HG02642 (cell line): ENCODE data around the gene FGR.

ENCODE experiments used
- ATAC-seq: cut with Tn5 transposase; IDR thresholded peaks from one replicate; pipeline ENCODE4 v1.9.1; 2021; ENCODE audit warnings: mild to moderate bottlenecking; ENCODE audit not compliant: unreplicated experiment, poor library complexity

FGR gene

GRCh38 chr1:27572019-27572678, 62.8 kb downstream of the FGR start:
- no peak for ATAC-seq

- ATAC-seq: no peak
These were observed 63.5 kb downstream of the FGR start for GRCh38 chr1:27571439-27572018.

GRCh38 chr1:27570784-27571183, 64.2 kb downstream of the FGR start:
- no peak for ATAC-seq

GRCh38 chr1:27570356-27570755, 64.6 kb downstream of the FGR start:
- no peak for ATAC-seq

- no peak for ATAC-seq
These were observed 65.3 kb downstream of the FGR start for GRCh38 chr1:27569506-27570291.

GRCh38 chr1:27569088-27569460, 65.9 kb downstream of the FGR start:
- no peak for ATAC-seq

GRCh38 chr1:27568300-27569087, 66.5 kb downstream of the FGR start:
- peak; percentile 92 for ATAC-seq

GRCh38 chr1:27567971-27568299, 67.0 kb downstream of the FGR start:
- ATAC-seq: no peak

- no peak for ATAC-seq
These were observed 67.8 kb downstream of the FGR start for GRCh38 chr1:27567146-27567526.

GRCh38 chr1:27566462-27567145, 68.4 kb downstream of the FGR start:
- ATAC-seq: no peak

GRCh38 chr1:27564710-27565649, 70.0 kb downstream of the FGR start:
- ATAC-seq: no peak

GRCh38 chr1:27563591-27564471, 71.2 kb downstream of the FGR start:
- no peak for ATAC-seq

- no peak for ATAC-seq
These were observed 71.7 kb downstream of the FGR start for GRCh38 chr1:27563341-27563590.

GRCh38 chr1:27562534-27563340, 72.2 kb downstream of the FGR start:
- ATAC-seq: no peak
